COLO829 (cell line): Measurements from ENCODE around the gene ANKRD40CL.

ENCODE experiments used
- DNase-seq: peaks from one replicate; pipeline ENCODE4 v3.0.0; 2012; ENCODE audit warnings: low spot score

Gene ANKRD40CL

GRCh38 chr17:50712641-50713040 is 54.7 kb downstream of the ANKRD40CL start:
- no peak for DNase-seq
